Osteoblast (primary cell): ENCODE measurements around the gene WDR55. TPM values are rescaled to one million over a fixed set of nuclear protein-coding genes. Genes with fewer than 3 reads are reported as not detected.
"Not testable (repeated sequence)": the region's sequence is repeated elsewhere in the genome, so short reads cannot be mapped to it uniquely, and the experiment has no call there.

Experiments
- DNase-seq: peaks from one replicate; pipeline ENCODE4 v3.0.0; 2011; ENCODE audit warnings: low spot score, mixed read lengths; ENCODE audit not compliant: insufficient read length; ENCODE audit errors: missing footprints
- H2AFZ ChIP-seq: 2 replicates; pipeline ENCODE4 v1.6.0; 2011; ENCODE audit warnings: mild to moderate bottlenecking, low read length
- H3K27ac ChIP-seq: 2 replicates; pipeline ENCODE4 v1.5.1; 2011; ENCODE audit warnings: mild to moderate bottlenecking, low read depth, low read length, moderate library complexity
- H3K27me3 ChIP-seq: 2 replicates; pipeline ENCODE4 v1.6.0; 2012; ENCODE audit warnings: mild to moderate bottlenecking, control low read depth, inconsistent platforms, low read length, moderate library complexity; ENCODE audit not compliant: insufficient read depth
- H3K36me3 ChIP-seq: 2 replicates; pipeline ENCODE4 v1.5.1; 2011; ENCODE audit warnings: mild to moderate bottlenecking, low read length, control low read depth, moderate library complexity; ENCODE audit not compliant: insufficient read depth
- H3K4me1 ChIP-seq: 2 replicates; pipeline ENCODE4 v1.5.1; 2011; ENCODE audit warnings: mild to moderate bottlenecking, low read length, control low read depth, moderate library complexity; ENCODE audit not compliant: insufficient read depth
- H3K4me2 ChIP-seq: 2 replicates; pipeline ENCODE4 v1.6.0; 2011; ENCODE audit warnings: mild to moderate bottlenecking, low read length; ENCODE audit not compliant: insufficient read depth
- H3K4me3 ChIP-seq: fragments of 200-600 bp; sonication (generic); 3 replicates; pipeline ENCODE4 v1.5.1; 2012; ENCODE audit warnings: mild to moderate bottlenecking, low read length, inconsistent platforms; ENCODE audit not compliant: insufficient read depth
- H3K79me2 ChIP-seq: 2 replicates; pipeline ENCODE4 v1.6.0; 2012; ENCODE audit warnings: mild to moderate bottlenecking, low read length, control low read depth, inconsistent platforms; ENCODE audit not compliant: insufficient read depth
- H3K9me3 ChIP-seq: 2 replicates; pipeline ENCODE4 v1.5.1; 2011; ENCODE audit warnings: low read depth, low read length, control low read depth
- H4K20me1 ChIP-seq: 2 replicates; pipeline ENCODE4 v1.6.0; 2012; ENCODE audit warnings: mild to moderate bottlenecking, low read length, control low read depth; ENCODE audit not compliant: insufficient read depth
- CTCF ChIP-seq: IDR thresholded peaks from 2 replicates; pipeline ENCODE4 v1.5.1; 2011; ENCODE audit warnings: mild to moderate bottlenecking, low read depth, low read length, moderate library complexity; ENCODE audit errors: extremely low read depth
- total RNA-seq: library from RNA; depleted of rRNA; stranded (reverse); fragments of >200 nt; gene quantifications from 2 replicates; pipeline ENCODE4 v1.2.3, GENCODE V29; 2012

WDR55 gene
- total RNA-seq, 1 donor: 30.8 TPM

GRCh38 chr5:140664030-140664358, 710 bp upstream of the WDR55 start:
- H3K27me3 ChIP-seq: no peaks in the 10 kb centered on the region
- H3K79me2 ChIP-seq: peaks cover 39% of the 10 kb centered on the region
- H3K4me2 ChIP-seq: peak overlapping the region; percentile 90
- peaks cover 13% of the 10 kb centered on the region for H4K20me1 ChIP-seq
- H3K9me3 ChIP-seq: no peaks in the 10 kb centered on the region
- no peak for DNase-seq
- TF ChIP-seq CTCF: no peak
- peak overlapping the region; percentile 84 for H2AFZ ChIP-seq
- H3K4me1 ChIP-seq: peaks cover 6% of the 10 kb centered on the region
- peak overlapping the region; percentile 84 for H3K27ac ChIP-seq
- peak overlapping the region; percentile 84 for H3K4me3 ChIP-seq
- peaks cover 56% of the 10 kb centered on the region for H3K36me3 ChIP-seq

- H3K4me1 ChIP-seq, H3K4me2 ChIP-seq, H3K9me3 ChIP-seq, DNase-seq, H3K27me3 ChIP-seq, H2AFZ ChIP-seq, H3K27ac ChIP-seq, H3K4me3 ChIP-seq: not testable (repeated sequence)
- peaks cover 32% of the 10 kb centered on the region for H3K79me2 ChIP-seq
- peaks cover 13% of the 10 kb centered on the region for H4K20me1 ChIP-seq
- peaks cover 55% of the 10 kb centered on the region for H3K36me3 ChIP-seq
Measured at GRCh38 chr5:140671035-140671434, 6.3 kb downstream of the WDR55 start.

GRCh38 chr5:140671472-140672125, 6.9 kb downstream of the WDR55 start:
- Histone ChIP-seq H3K79me2 (peaks cover 27% of the 10 kb centered on the region), H4K20me1 (peaks cover 9% of the 10 kb centered on the region), H2AFZ (no peak overlapping the region), H3K4me1 (no peaks in the 10 kb centered on the region), H3K36me3 (peaks cover 61% of the 10 kb centered on the region), H3K4me2 (no peak overlapping the region), H3K4me3 (no peak overlapping the region), H3K9me3 (no peaks in the 10 kb centered on the region), H3K27me3 (no peaks in the 10 kb centered on the region), H3K27ac (no peak overlapping the region)
- TF ChIP-seq CTCF: no peak
- DNase-seq: peak; percentile 69

- Histone ChIP-seq H3K4me1 (no peaks in the 10 kb centered on the region), H3K4me2 (no peak overlapping the region), H3K27me3 (no peaks in the 10 kb centered on the region), H2AFZ (no peak overlapping the region), H3K27ac (no peak overlapping the region), H3K4me3 (peak overlapping the region; percentile 33), H3K79me2 (peaks cover 17% of the 10 kb centered on the region), H3K9me3 (no peaks in the 10 kb centered on the region), H3K36me3 (peaks cover 71% of the 10 kb centered on the region), H4K20me1 (peaks cover 4% of the 10 kb centered on the region)
- TF ChIP-seq CTCF: no peak
- DNase-seq: peak; percentile 86
Measured at GRCh38 chr5:140672455-140673186, 7.9 kb downstream of the WDR55 start.
